A172 (cell line): Measurements from ENCODE around the gene SVIL. TPM values are rescaled to one million over a fixed set of nuclear protein-coding genes. Genes with fewer than 3 reads are reported as not detected.
"Not testable (repeated sequence)": the region's sequence is repeated elsewhere in the genome, so short reads cannot be mapped to it uniquely, and the experiment has no call there.

ENCODE experiments used
- DNase-seq: peaks from one replicate; pipeline ENCODE4 v3.0.0-alpha.2; 2015; ENCODE audit warnings: low spot score
- total RNA-seq: library from RNA; depleted of rRNA; stranded (reverse); fragments of >200 nt; shearing (Covaris generic); gene quantifications from 2 replicates; pipeline ENCODE4 v1.2.3, GENCODE V29; 2014

The SVIL gene
- total RNA-seq, 1 experiment from 2014 or later: 92.0 TPM

- DNase-seq: no peak
These were observed 58.1 kb downstream of the SVIL start for GRCh38 chr10:29576681-29577080.

DNA sequence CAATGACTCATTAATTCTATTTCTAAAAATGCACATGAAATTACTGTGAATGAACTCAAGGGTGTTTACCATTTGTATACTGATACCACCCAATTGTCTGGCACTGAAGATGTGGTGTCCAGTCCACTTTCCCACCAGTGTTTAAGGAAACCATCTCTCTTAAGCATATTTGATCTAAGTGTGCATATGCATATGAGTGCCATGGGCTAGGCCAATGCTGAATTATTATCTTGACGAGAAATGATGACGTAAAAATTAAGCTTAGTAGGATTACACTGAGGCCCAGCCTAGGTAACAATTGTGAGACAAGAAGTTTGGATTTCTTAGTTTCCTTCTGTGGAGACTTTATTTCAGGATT lies 59.7 kb downstream of the SVIL start:
- no peak for DNase-seq

DNA sequence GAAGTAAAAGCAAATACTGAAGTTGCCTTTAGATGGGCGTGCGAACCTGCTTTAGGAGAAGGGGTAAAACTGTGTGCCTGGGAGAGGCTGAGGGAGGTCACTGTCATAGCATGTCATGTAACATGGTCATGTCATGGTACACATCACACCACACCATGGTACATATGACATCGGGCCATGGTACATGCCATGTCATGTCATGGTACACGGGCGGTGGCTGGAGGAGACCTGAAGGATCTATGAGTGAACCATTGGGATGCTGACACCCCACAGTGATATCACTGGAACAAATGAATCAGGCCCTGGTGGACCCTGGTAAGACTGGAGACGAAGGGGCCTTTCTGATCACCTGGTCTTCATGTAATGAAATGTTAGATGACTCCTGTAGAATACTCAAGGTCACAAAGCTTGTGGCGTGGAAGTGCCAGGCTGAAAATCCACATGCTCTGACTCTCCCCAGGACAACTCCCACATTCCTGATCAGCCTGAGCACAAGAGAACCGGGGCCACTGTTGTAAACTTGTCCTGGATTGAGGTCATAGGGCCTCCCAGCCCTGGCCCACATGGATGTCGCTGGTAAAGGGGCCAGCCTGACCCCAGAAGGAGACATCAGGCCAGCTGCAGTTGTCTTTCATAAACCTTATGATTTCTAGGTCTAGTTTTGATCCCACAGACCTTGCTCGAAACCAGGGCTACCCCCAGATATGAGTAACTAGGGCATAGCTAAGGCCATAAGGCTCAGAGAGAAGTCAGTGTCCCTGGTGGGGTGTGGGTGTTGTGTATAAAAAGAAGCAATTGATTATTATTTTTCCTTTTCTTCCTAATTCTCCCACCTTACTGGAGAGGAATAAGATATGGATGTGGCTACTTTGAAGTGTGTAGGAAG lies 60.3 kb downstream of the SVIL start:
- not testable (repeated sequence) for DNase-seq

- not testable (repeated sequence) for DNase-seq
These were observed 64.5 kb downstream of the SVIL start for GRCh38 chr10:29570248-29570647.

DNA sequence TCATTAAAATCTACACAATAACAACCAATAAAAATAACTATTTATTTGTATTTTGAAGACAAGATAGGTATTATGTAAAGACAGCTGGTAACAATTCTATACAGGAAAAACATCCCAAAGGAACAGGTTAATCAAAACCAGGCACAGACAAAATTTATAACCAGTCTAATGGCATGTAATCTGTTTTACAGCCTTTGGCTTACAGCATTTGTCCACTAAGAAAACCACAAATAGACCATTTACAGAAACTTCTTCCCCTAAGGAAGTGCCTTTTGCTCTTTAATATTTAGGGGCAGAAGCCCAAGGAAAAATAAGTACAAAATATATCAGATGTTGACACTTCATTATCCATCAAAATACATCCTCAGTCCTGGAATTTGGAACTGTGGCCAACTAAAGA lies 65.0 kb downstream of the SVIL start:
- no peak for DNase-seq

DNA sequence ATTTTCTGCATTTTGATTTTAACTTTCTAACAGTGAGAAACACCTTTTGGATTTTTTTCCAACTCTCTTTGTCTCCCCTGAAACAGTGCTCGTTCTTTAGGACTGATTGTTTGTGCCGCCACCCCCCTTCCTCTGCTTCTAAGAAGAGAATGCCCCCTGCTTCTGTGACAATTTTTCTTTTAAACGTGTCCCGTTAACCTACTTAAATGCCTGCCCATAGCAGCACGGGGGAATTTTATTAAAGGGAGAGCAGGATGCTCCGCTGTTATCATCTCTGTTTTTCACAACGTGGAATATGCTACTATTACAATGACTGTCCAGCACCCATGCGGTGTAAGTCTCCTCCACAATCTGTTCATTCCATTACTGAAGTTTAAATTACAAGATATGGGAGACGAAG lies 67.8 kb downstream of the SVIL start:
- DNase-seq: no peak

GRCh38 chr10:29566209-29566608 lies 68.6 kb downstream of the SVIL start:
- not testable (repeated sequence) for DNase-seq

GRCh38 chr10:29563420-29564035 lies 71.2 kb downstream of the SVIL start:
- no peak for DNase-seq

DNA sequence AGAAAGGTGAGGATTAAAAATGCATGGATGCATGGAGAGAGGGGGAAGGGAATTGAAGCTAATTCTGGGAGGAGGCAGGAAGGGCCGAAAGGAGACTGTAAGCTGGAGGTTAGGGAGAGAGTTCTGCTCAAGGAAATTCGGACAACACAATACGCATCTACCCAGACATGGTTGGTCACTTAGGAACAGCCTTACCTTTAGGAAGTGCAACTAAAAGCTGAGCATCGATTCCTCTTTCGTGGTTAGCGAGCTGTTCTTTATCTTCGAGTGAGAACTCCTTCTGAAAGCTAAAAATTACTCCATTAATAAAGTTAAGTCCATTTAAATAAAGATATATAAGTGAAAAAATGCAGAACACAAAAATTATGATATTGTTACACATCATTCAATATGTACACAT lies 71.8 kb downstream of the SVIL start:
- DNase-seq: not testable (repeated sequence)

DNA sequence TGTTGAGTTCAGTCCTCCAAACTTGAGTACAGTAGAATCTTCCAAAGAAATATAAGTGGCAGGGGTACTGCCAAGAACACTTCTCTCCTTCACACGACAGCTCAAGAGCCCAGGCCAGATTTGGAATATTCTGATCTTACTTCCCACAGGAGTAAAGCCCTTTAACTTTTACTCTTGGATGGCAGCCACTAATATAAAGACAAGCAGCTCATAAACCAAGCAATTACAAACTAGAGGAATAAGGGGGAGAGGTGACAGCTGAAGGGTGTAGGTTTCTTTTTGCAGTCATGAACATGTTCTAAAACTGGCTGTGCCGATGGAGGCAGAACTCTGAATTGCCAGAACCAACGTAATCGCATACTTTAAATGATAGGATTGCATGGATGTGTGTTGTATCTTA lies 74.8 kb downstream of the SVIL start:
- no peak for DNase-seq

- DNase-seq: no peak
These were observed 77.1 kb downstream of the SVIL start for GRCh38 chr10:29557665-29558064.

- peak; percentile 83 for DNase-seq
These were observed 78.9 kb downstream of the SVIL start for GRCh38 chr10:29555746-29556481.

DNA sequence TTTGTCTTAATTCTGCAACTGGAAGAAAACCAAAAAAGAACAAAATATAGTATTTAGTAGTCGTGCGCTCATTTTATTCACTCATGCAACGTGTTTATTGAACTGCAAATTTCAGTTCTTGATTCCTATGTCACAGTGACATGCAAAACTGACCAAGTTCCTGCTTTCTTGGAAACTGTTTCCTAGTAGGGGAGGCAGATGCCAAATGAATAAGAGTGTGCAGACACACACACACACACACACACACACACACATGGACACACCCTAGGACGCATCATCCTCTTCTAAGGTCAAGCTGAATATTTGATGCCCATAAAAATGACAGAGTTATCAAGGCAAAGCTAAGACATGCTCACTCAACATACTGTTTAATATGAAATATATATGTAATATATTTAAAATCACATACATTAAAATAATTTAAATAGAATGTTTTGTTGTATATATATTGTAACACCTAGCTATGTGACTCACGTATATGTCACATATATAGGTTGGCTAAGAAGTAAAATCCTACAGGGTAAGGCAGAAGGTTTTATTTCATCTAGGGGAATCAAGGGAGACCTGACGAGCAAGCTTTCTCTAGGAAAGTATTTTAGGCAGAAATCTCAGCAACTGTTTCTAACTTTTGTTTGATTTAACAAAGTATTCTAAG lies 79.6 kb downstream of the SVIL start:
- DNase-seq: no peak

DNA sequence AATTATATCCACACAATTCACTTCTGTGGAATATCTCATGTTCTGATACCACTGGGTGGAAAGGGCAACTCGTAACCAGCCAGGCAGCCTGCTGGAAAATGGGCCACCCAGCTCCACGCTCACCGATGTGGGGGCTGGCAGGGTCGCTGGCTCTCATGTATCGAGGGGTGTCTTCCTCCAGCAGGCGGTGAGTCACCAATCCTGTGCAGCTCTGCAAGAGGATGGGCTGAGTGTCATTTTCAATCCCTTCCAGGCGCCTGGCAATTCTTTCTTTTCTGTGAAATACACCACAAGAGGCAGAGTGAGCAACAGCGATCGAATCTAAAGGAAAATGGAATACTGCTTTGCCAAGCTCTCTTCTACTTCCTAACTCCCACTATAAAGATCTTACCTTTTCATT lies 80.1 kb downstream of the SVIL start:
- peak; percentile 69 for DNase-seq

DNA sequence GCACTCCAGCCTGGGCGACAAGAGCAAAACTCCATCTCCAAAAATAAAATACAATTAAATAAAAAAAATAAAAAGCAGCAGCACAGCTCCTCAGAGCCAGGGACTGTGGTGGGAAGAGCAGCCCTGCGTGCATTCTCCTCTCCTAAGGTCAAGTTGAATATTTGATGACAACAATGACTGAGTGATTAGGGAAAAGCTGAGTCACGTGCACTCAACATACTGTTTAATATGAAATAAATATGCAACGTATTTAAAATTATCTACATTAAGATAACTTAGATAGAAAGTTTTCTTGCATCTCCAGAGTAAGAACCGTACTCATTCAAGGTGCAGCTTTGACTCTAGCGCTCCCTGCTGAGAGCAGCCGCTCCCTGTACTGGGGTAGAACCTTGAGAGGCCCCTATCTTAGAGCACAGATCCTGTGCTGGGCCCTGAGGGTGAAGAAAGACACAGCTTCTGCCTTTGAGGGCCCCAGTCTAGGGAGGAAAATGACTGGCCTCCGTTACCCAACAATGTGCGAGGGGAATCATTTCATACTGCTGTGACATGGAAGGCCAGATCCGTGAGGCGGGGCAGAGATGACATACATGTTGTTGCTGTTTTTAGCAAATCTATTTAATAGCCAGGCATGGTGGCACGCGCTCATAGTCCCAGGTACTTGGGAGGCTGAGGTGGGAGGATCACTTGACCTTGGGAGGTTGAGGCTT lies 81.1 kb downstream of the SVIL start:
- DNase-seq: no peak

GRCh38 chr10:29553116-29553515 lies 81.7 kb downstream of the SVIL start:
- not testable (repeated sequence) for DNase-seq

- not testable (repeated sequence) for DNase-seq
These were observed 85.3 kb downstream of the SVIL start for GRCh38 chr10:29549493-29549892.

DNA sequence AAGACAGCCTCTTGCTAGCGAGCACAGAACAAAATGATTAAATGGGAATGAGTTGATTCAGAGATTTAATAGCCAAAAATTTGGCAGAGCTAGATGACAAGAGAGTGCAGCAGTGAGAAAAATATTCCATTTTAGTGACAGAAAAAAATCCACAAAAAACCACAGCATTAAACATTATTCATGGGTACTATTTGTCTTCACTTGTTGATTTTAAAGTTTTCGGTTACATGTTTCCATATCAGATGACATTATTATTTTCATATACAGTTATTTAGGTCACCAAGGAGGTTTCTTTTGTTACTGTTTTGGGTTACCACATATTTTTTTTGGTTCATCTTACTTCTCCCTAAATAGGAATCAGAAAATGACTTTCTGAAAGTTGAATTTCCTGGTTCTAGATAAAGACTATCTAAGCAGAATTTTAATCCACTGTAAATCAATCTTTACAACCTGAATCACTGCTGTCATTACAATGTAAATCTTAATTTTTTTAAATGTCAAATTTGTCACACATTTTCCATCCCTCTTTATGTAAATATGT lies 87.9 kb downstream of the SVIL start:
- DNase-seq: no peak

- no peak for DNase-seq
These were observed 89.6 kb downstream of the SVIL start for GRCh38 chr10:29545122-29545521.

DNA sequence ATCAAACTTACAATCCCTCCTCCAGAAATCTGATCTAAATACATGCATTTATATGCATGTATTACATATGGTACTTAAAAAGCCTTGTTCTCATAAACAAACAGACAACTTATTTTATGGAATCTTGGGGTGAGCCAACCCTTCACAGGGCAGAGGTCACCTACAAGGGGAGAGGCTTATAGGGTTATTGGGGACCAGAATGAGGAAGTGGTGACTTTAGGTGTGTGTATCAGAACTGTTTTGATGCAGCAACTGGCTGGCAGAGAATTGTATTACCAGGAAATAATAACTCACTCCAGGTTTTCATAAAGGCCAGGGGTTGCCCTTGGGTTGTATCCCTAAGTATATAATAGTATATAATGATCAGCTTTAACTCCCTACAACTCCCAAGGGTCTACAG lies 91.1 kb downstream of the SVIL start:
- no peak for DNase-seq

DNA sequence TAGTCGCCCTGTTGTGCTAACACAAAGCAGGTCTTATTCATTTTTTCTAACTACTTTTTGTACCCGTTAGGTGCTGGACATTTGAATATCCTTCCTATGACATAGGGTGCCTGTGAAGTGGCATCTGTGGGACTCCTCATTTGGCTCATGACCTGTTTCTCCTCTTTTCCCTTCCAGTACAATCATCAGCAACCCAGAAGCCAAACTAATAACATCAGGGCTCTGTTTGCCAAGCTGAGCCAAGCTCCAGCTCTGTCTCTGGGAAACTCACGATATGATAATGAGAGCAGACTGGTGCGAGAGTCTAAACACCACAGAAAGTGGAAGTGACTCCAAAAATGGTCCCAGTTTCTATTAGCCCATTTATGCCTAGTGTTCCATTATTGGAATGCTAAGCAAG lies 92.0 kb downstream of the SVIL start:
- no peak for DNase-seq
